CD14-positive monocyte (primary cell): ENCODE measurements around the gene FBXO46. TPM values are rescaled to one million over a fixed set of nuclear protein-coding genes. Genes with fewer than 3 reads are reported as not detected.
A peak's percentile ranks its signal among the peaks of the same experiment; 100 is the strongest.

Experiments
- DNase-seq, 3 donors: peaks; one replicate each; pipeline ENCODE4 v3.0.0-alpha.2; 2011 to 2022
- H2AFZ ChIP-seq: 2 replicates; pipeline ENCODE4 v1.6.0; 2012; ENCODE audit warnings: mild to moderate bottlenecking, low read depth, low read length, inconsistent platforms; ENCODE audit not compliant: insufficient read depth, poor library complexity, severe bottlenecking
- H3K27ac ChIP-seq, 2 donors: 1 replicate in 1 of 2; 2 replicates in 1 of 2; pipeline ENCODE4 v1.5.1; 2012 to 2013; ENCODE audit warnings: low read length in 2 of 2, control low read depth in 1 of 2, inconsistent platforms in 1 of 2, low read depth in 1 of 2, mild to moderate bottlenecking in 1 of 2
- H3K27me3 ChIP-seq, 2 donors: one replicate each; pipeline versions ENCODE4 v1.6.0 to v1.6.1; 2011 to 2013; ENCODE audit warnings: low read length in 2 of 2; ENCODE audit not compliant: control insufficient read depth in 2 of 2, insufficient read depth in 2 of 2
- H3K36me3 ChIP-seq, 2 donors: replicated peaks in 1 of 2; 1 replicate in 1 of 2; 2 replicates in 1 of 2; pipeline versions ENCODE4 v1.5.1 to v1.6.1; 2012 to 2013; ENCODE audit warnings: low read length in 2 of 2, control low read depth in 1 of 2, inconsistent platforms in 1 of 2, mild to moderate bottlenecking in 1 of 2; ENCODE audit not compliant: insufficient read depth in 2 of 2, control insufficient read depth in 1 of 2
- H3K4me1 ChIP-seq, 2 donors: 1 replicate in 1 of 2; 2 replicates in 1 of 2; pipeline versions ENCODE4 v1.5.1 to v1.6.1; 2012 to 2013; ENCODE audit warnings: low read length in 2 of 2, control low read depth in 1 of 2, inconsistent platforms in 1 of 2, mild to moderate bottlenecking in 1 of 2, moderate library complexity in 1 of 2; ENCODE audit not compliant: insufficient read depth in 2 of 2, control insufficient read depth in 1 of 2
- H3K4me2 ChIP-seq: replicated peaks from 2 replicates; pipeline ENCODE3; 2012; ENCODE audit warnings: low read length, moderate library complexity, mild to moderate bottlenecking; ENCODE audit not compliant: poor library complexity, severe bottlenecking; ENCODE audit errors: extremely low read depth
- H3K4me3 ChIP-seq, 3 experiments: fragments of 200-600 bp in 1 of 3; sonication (generic) in 1 of 3; replicated peaks in 1 of 3; 1 replicate in 2 of 3; 2 replicates in 1 of 3; pipeline ENCODE4 v1.5.1; 2011 to 2013; ENCODE audit warnings: low read length in 3 of 3, mild to moderate bottlenecking in 3 of 3, control low read depth in 2 of 3, low read depth in 2 of 3, inconsistent platforms in 1 of 3, moderate library complexity in 1 of 3
- H3K79me2 ChIP-seq: 2 replicates; pipeline ENCODE4 v1.6.0; 2012; ENCODE audit warnings: mild to moderate bottlenecking, control low read depth, inconsistent platforms, low read length, moderate library complexity; ENCODE audit not compliant: insufficient read depth
- H3K9ac ChIP-seq: 2 replicates; pipeline ENCODE4 v1.6.0; 2017; ENCODE audit warnings: low read length, mild to moderate bottlenecking; ENCODE audit not compliant: insufficient read depth, poor library complexity, severe bottlenecking
- H3K9me3 ChIP-seq, 2 donors: replicated peaks in 1 of 2; 1 replicate in 1 of 2; 2 replicates in 1 of 2; pipeline versions ENCODE4 v1.5.1 to v1.6.1; 2012 to 2013; ENCODE audit warnings: low read length in 2 of 2, control low read depth in 1 of 2; ENCODE audit not compliant: control insufficient read depth in 1 of 2, insufficient read depth in 1 of 2
- H4K20me1 ChIP-seq: 2 replicates; pipeline ENCODE4 v1.6.0; 2012; ENCODE audit warnings: mild to moderate bottlenecking, low read length, control low read depth, moderate library complexity; ENCODE audit not compliant: insufficient read depth
- H3K27ac Mint-ChIP-seq, 7 donors: one replicate each; pipeline ENCODE4 v1.8.0; 2020; ENCODE audit warnings: mild to moderate bottlenecking in 7 of 7, mixed read lengths in 7 of 7, moderate library complexity in 6 of 7, inconsistent platforms in 2 of 7
- H3K27me3 Mint-ChIP-seq, 3 donors: one replicate each; pipeline ENCODE4 v1.8.0; 2021 to 2022; ENCODE audit warnings: low read depth in 3 of 3, mild to moderate bottlenecking in 3 of 3, mixed read lengths in 3 of 3, moderate library complexity in 3 of 3, inconsistent platforms in 1 of 3
- H3K36me3 Mint-ChIP-seq, 2 donors: one replicate each; pipeline ENCODE4 v1.8.0; 2020; ENCODE audit warnings: mixed read lengths in 2 of 2, inconsistent platforms in 1 of 2, mild to moderate bottlenecking in 1 of 2
- H3K4me1 Mint-ChIP-seq: one replicate; pipeline ENCODE4 v1.8.0; 2020; ENCODE audit warnings: mild to moderate bottlenecking, mixed read lengths
- H3K4me3 Mint-ChIP-seq, 2 donors: one replicate each; pipeline ENCODE4 v1.8.0; 2020; ENCODE audit warnings: mild to moderate bottlenecking in 2 of 2, mixed read lengths in 2 of 2, moderate library complexity in 1 of 2
- H3K9me3 Mint-ChIP-seq, 7 donors: one replicate each; pipeline ENCODE4 v1.8.0; 2020 to 2022; ENCODE audit warnings: mixed read lengths in 7 of 7, mild to moderate bottlenecking in 6 of 7, moderate library complexity in 6 of 7, inconsistent platforms in 2 of 7
- CTCF ChIP-seq: fragments of 200-600 bp; IDR thresholded peaks from one replicate; pipeline ENCODE4 v1.8.0; 2022; ENCODE audit warnings: antibody characterized with exemption, mild to moderate bottlenecking
- WGBS: methylation state at CpG from one replicate; pipeline ENCODE4 v1.1.5; 2013; ENCODE audit warnings: missing lambda C conversion rate; ENCODE audit not compliant: insufficient coverage; 5-methylcytosine and 5-hydroxymethylcytosine counted together
- intact Hi-C, 2 donors: fragments of 100-400 bp; cut with micrococcal nuclease; formaldehyde crosslinking; loops; one replicate each; pipeline versions ENCODE4 v1.15.0 to v1.15.1; 2023
- polyA plus RNA-seq, 3 donors: library from polyadenylated mRNA; depleted of rRNA in 1 of 3; unstranded in 2 of 3; stranded (reverse) in 1 of 3; fragments of 300-500 nt in 2 of 3; fragments of >200 nt in 1 of 3; fragmentation: Illumina TruSeq in 2 of 3; gene quantifications; 1 replicate in 2 of 3; 2 replicates in 1 of 3; pipeline ENCODE4 v1.2.3, GENCODE V29; 2012 to 2021

The FBXO46 gene
- polyA plus RNA-seq, 3 donors = 3.8 to 6.8 (median 5.5) TPM

GRCh38 chr19:45747513-45747912 is 16.8 kb upstream of the FBXO46 start:
- H3K4me1 Mint-ChIP-seq = no peaks in the 10 kb centered on the region
- H2AFZ ChIP-seq = no peak overlapping the region

GRCh38 chr19:45746866-45747265 is 16.2 kb upstream of the FBXO46 start:
- 88% methylated on average over 3 of the region's 5 CpGs for WGBS
- H3K9ac ChIP-seq = no peak overlapping the region
- H3K4me3 Mint-ChIP-seq = no peak overlapping the region
- no peaks in the 10 kb centered on the region for H4K20me1 ChIP-seq
- H3K4me2 ChIP-seq = no peak overlapping the region
- TF ChIP-seq CTCF = no peak
- no peaks in the 10 kb centered on the region for H3K36me3 Mint-ChIP-seq
- peaks cover 0 to 2% (median 0%) of the 10 kb centered on the region in 7 donors for H3K9me3 Mint-ChIP-seq
- peaks cover 42 to 56% (median 44%) of the 10 kb centered on the region in 3 donors for H3K27me3 Mint-ChIP-seq
- intact Hi-C loops = no loop called here
- H3K27me3 ChIP-seq = peaks cover 0 to 15% of the 10 kb centered on the region in 2 donors
- no peak overlapping the region for H3K4me3 ChIP-seq
- H3K27ac Mint-ChIP-seq = no peak overlapping the region
- no peaks in the 10 kb centered on the region for H3K9me3 ChIP-seq
- H3K4me1 ChIP-seq = no peaks in the 10 kb centered on the region
- H3K36me3 ChIP-seq = no peaks in the 10 kb centered on the region
- no peak overlapping the region for H2AFZ ChIP-seq
- H3K79me2 ChIP-seq = no peaks in the 10 kb centered on the region
- no peaks in the 10 kb centered on the region for H3K4me1 Mint-ChIP-seq
- H3K27ac ChIP-seq = no peak overlapping the region
- DNase-seq = no peak

More at GRCh38 chr19:45747513-45747912, 16.8 kb upstream of the FBXO46 start:
- Histone ChIP-seq H3K27ac (no peak overlapping the region), H3K4me2 (no peak overlapping the region), H3K79me2 (no peaks in the 10 kb centered on the region), H3K4me3 (no peak overlapping the region), H3K9ac (no peak overlapping the region), H4K20me1 (no peaks in the 10 kb centered on the region), H3K4me1 (no peaks in the 10 kb centered on the region), H3K36me3 (no peaks in the 10 kb centered on the region), H3K27me3 (peaks cover 0 to 15% of the 10 kb centered on the region in 2 donors), H3K9me3 (no peaks in the 10 kb centered on the region)
- Mint-ChIP-seq H3K27ac (no peak overlapping the region), H3K9me3 (peaks cover 0 to 2% (median 0%) of the 10 kb centered on the region in 7 donors), H3K27me3 (peaks cover 37 to 53% (median 42%) of the 10 kb centered on the region in 3 donors), H3K4me3 (peak overlapping the region in 1 of 2 donors; percentile 17), H3K36me3 (no peaks in the 10 kb centered on the region)
- no peak for DNase-seq
- no peak for TF ChIP-seq CTCF
- intact Hi-C loops = no loop called here
- WGBS = 95% methylated on average over 2 of the region's 5 CpGs
